HL-60/S4 (cell line): ENCODE results near the gene HTR2A.

ENCODE experiments used
- in situ Hi-C: fragments of 300-500 bp; cut with MboI; formaldehyde crosslinking; loops from 2 replicates; pipeline ENCODE4 v1.14.3; 2022; ENCODE audit warnings: low sequenced_read_pairs

The HTR2A gene

GRCh38 chr13:46896341-46897137 lies at the start of gene HTR2A:
Gene HTR2A, minus strand, starts transcription at chr13:46897053. Its CDS starts 1,147 bp downstream, at chr13:46895906.
- in situ Hi-C loops: no loop called here

GRCh38 chr13:46936525-46936924 lies 39.7 kb upstream of the HTR2A start:
- in situ Hi-C loops: no loop called here

- in situ Hi-C loops: no loop called here
Measured at GRCh38 chr13:46934749-46935148, 37.9 kb upstream of the HTR2A start.

GRCh38 chr13:46926916-46927590 lies 30.2 kb upstream of the HTR2A start:
- in situ Hi-C loops: no loop called here

- in situ Hi-C loops: no loop called here
Measured at GRCh38 chr13:46925486-46925885, 28.6 kb upstream of the HTR2A start.

- in situ Hi-C loops: no loop called here
Measured at GRCh38 chr13:46914341-46914740, 17.5 kb upstream of the HTR2A start.

- in situ Hi-C loops: no loop called here
Measured at GRCh38 chr13:46913757-46914156, 16.9 kb upstream of the HTR2A start.

GRCh38 chr13:46909042-46909441 lies 12.2 kb upstream of the HTR2A start:
- in situ Hi-C loops: no loop called here

GRCh38 chr13:46908501-46908900 lies 11.6 kb upstream of the HTR2A start:
- in situ Hi-C loops: no loop called here

GRCh38 chr13:46906405-46906804 lies 9.6 kb upstream of the HTR2A start:
- in situ Hi-C loops: no loop called here

GRCh38 chr13:46905249-46905648 lies 8.4 kb upstream of the HTR2A start:
- in situ Hi-C loops: no loop called here

- in situ Hi-C loops: no loop called here
Measured at GRCh38 chr13:46903748-46904147, 6.9 kb upstream of the HTR2A start.

- in situ Hi-C loops: no loop called here
Measured at GRCh38 chr13:46901721-46902120, 4.9 kb upstream of the HTR2A start.

GRCh38 chr13:46899801-46900200 lies 2.9 kb upstream of the HTR2A start:
- in situ Hi-C loops: no loop called here

GRCh38 chr13:46895381-46895780 lies 1.5 kb downstream of the HTR2A start:
- in situ Hi-C loops: no loop called here

- in situ Hi-C loops: no loop called here
Measured at GRCh38 chr13:46894568-46894967, 2.3 kb downstream of the HTR2A start.

GRCh38 chr13:46893798-46894560 lies 2.9 kb downstream of the HTR2A start:
- in situ Hi-C loops: no loop called here

GRCh38 chr13:46893221-46893740 lies 3.6 kb downstream of the HTR2A start:
- in situ Hi-C loops: no loop called here

- in situ Hi-C loops: no loop called here
Measured at GRCh38 chr13:46885018-46885417, 11.8 kb downstream of the HTR2A start.

- in situ Hi-C loops: no loop called here
Measured at GRCh38 chr13:46884531-46884930, 12.3 kb downstream of the HTR2A start.

GRCh38 chr13:46881621-46882020 lies 15.2 kb downstream of the HTR2A start:
- in situ Hi-C loops: no loop called here
